Measurements from ENCODE around the gene SHISA4.

GRCh38 chr1:201848230-201848629 lies 40.5 kb upstream of the SHISA4 start:
- TF ChIP-seq POLR2AphosphoS5 (IDR thresholded peaks at IDR 0.05) (no peak), POLR2A (IDR thresholded peaks at IDR 0.05) (no peak)

All from upper lobe of left lung (tissue), 4 donors.